Medulla oblongata (tissue), 1 donor: Measurements from ENCODE around the gene CACNA1H.
"Not testable (repeated sequence)": the region's sequence is repeated elsewhere in the genome, so short reads cannot be mapped to it uniquely, and the experiment has no call there.

ENCODE experiments used
- DNase-seq: peaks from one replicate; pipeline ENCODE4 v3.0.0-alpha.2; 2015; ENCODE audit errors: extremely low spot score

The CACNA1H gene

DNA sequence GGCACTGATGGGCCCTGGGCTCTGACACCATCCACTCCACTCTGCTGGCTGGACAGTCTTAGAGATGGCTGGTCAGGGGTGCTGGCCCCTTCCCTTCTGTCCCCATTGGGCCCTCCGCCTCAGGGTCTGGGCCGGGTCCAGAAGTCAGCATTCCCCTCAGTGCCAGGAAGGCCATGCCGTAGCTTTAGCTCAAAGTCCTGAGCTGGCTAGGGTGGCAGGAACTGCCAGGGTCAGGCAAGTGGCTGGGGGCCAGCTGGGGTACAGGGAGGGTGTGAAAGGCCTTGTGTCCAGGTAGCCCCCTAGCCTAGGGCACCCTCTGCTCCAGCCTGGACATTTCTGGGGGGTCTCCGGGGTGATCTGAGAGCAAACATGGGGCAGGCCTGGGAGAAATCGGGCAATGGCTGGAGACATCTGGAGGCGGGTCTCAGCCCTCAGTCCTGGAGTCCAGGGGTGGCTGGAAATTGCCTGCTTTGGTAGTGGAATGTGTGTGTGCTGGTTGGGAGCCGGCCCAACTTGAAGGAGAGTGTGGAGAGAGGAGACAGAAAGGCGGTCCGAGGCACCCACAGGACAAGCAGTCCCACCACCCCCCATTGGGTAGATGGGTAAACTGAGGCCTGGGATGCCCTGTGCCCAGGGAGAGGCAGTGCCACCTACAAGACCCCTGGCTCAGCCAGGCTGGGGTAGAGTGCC, 39.6 kb downstream of the CACNA1H start:
- DNase-seq: no peak

DNA sequence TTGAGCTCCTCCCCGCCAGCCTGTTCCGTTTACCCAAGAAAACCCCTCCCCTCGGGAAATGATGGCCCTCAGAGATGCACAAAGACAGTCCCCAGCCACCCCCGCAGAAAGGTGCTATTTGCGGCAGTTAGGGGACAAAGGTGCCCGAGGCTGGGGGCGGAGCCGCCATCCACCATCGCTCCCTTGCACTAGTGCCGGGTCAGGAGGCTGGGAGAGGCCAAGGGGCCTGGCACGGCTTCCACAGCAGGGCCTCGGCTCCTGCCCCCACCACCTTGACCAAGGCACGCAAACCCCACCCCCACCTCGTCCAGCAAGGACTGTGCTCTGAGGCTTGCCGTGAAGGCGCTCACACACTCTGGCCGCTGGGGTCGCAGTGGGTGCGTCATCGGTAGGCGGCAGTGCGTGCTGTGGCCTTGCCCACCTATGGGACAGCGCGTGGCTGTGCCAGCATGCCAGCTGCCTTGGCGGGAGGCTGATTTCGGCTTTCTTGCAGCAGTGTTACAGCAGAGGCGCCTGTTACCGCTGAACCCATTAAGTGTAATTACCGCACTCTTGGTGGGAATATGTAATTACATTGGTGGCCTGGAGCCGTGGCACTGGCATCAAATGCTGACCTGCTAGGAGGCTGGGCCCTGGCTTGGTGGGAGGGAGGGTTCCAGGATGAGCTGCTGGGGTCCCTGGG, 40.4 kb downstream of the CACNA1H start:
- DNase-seq: no peak

DNA sequence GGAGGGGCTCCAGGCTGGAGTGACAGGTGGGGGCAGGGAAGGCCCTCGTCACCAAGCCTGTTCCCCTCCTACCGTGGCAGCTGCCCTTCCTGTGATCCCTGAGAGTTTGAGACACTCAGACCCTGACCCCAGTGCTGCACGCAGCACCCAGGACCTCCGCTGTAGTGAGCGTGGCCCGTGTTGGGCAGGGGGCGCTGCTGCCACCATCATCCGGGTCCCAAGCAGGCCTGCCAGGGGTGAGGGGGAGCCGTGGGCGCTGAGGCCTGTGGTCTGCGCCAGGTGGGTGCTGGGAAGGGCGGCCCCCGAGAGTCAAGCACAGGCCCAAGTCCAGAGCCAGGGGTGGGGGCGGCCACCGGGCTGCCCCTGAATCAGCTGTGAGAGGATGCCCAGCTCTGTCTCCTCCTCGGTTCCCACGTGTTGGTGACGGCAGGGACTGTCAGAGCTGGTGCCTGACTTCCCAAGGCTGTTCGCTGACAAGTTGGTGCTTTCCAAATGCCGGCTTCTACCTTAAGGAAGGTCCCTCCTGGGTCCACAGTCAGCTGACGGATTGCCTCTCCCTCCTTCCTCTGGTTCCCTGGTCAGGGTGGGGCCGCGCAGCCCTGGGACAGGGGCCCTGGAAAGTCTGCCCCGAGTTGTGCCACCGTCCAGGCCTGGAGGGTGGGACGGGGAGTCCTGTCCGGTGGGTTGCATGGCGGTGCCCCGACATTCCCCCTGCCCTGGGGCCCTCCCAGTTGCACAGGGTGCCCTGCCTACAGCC, 41.1 kb downstream of the CACNA1H start:
- no peak for DNase-seq

DNA sequence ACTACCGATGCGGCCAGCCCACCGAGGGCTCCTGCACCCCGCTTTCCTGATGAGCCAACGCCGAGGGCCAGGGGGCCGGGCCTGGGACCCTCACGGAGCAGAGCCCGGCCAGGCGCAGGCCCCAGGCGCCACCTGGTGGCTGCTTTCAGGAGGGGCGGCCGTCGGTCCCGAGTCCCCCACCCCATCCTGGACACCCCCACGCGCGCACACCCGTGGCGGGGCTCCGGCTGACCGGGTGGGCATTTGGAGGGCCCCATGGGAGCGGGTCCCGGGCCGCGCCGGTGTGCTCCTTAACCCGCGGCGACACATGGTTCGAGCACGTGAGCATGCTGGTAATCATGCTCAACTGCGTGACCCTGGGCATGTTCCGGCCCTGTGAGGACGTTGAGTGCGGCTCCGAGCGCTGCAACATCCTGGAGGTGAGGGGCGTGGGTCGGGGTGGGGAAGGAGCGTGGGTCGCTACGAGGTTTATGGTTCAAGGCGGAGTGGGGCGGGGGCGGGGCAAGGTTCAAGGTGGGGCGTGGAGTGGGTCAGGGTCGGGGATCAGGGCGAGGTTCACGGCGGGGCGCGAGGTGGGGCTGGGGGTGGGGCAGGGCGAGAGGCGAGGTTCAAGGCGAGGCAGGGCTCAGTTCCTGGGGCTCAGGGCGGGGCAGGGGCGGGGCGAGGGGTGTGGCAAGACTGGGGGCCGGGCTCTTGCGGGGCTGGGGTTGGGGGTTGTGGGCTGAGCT, 41.9 kb downstream of the CACNA1H start:
- DNase-seq: no peak

DNA sequence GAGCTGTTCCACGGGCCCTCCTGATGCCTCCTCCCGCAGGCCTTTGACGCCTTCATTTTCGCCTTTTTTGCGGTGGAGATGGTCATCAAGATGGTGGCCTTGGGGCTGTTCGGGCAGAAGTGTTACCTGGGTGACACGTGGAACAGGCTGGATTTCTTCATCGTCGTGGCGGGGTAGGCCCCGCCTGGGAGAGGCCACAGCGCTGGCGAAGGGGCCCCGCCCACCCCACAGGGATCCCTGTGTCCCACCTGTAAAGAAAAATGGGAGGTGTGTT, 42.4 kb downstream of the CACNA1H start:
- DNase-seq: no peak

DNA sequence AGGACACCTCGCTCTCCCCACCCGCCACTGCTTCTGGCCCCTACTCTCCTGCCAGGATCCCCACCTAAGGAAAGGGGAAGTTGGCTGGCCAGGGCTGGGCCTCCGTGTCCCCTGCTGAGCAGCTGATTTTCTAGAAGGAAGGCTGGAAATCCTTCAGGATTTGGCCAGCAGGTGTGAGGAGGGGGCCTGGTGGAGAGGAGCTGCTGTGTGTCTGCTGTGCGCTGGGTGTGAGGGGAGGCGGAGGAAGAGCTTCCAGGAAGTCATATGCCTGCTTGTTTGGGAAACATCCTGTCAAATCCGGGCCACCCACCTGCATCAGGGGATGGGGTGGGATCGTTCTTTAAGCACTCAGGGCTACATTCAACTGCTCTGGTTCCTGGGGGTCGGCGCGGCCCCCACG, 43.6 kb downstream of the CACNA1H start:
- DNase-seq: no peak

DNA sequence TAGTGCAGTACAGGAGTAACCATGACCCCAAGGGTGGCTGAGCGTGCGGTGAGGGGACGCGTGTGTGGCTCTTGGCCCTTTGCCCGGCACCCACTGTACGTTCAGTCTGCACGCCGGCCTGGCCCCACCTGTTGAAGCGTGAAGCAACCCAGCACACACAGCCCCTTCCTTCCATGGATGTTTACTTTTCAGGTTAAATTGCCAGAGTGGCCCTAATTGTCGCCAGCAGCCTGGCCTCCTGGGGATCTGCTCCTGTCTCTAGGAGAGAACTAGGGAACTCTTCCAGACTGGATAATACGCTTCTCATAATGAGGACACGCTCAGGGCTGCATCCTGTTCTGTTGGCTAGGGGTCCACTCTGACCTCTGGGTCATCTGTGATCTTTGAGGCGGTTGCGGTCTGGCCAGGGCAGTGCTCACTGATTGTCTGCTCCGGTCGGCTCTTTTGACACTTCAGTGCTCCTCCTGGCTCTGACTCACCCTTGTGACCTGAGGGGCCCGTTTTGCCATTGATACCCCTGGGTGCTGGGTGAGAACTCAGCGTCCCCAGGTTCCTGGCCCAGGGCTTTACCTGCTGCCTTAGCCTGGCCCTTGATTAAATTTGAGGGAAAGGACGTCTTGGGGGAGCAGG, 44.4 kb downstream of the CACNA1H start:
- DNase-seq: no peak

DNA sequence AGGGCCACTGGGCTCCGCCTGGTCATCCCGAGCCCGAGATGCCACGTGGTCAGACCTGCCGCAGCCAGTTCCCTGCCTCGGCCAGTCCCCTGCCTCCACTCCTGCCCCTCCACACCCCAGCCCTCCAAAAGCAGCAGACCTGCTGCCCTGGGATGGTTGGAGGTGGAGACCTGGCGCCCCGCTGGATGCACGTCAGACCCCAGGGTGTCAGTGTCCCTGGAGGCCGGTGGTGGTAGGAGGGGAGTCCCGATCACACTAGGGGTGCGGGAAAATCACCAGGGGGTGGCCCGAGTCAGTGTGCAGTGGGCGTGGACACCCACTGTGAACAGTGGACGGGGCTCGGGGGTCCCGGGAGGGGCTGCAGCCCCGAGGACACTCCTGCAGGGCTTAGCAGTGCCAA, 45.3 kb downstream of the CACNA1H start:
- DNase-seq: no peak

DNA sequence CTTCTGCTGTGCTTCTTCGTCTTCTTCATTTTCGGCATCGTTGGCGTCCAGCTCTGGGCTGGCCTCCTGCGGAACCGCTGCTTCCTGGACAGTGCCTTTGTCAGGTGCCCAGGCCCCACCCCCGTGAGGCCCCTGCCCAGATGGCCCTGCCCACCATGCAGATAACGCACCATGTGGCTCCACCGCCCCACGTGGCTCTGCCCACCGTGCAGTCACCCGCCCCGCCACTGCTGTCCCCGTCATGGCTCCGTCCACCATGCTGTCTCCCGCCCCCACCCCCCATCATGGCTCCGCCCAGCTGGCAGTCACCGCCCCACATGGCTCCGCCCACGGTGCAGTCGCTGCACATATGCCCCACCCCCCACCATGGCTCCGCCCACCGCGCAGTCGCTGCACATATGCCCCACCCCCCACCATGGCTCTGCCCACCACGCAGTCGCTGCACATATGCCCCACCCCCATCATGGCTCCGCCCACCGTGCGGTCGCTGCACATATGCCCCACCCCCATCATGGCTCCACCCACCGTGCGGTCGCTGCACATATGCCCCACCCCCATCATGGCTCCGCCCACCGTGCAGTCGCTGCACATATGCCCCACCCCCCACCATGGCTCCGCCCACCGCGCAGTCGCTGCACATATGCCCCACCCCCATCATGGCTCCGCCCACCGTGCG, 45.9 kb downstream of the CACNA1H start:
- DNase-seq: not testable (repeated sequence)

DNA sequence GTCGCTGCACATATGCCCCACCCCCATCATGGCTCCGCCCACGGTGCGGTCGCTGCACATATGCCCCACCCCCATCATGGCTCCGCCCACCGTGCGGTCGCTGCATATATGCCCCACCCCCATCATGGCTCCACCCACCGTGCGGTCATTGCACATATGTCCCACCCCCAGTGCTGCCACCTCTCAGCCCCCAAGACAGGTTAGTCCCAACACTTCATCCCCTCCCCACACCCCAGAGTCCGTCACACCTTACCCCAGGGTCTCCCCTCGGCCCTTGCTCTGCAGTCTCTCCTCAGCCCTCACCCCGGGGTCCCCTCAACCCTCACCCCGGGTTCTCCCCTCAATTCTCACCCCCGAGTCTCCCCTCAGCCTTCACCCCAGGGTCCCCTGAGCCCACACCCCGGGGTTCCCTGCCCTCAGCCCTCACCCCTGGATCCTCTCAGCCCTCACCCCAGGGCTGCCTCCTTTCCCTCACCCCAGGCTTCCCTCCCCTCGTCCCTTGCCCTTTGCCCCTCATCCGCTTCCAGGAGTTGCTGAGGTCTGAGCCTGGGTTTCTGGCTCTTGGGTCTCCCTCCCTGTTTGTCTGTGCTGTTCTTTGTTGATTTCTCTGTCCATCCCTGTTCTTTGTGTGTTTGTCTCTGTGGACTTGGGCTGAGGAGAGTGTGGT, 46.6 kb downstream of the CACNA1H start:
- DNase-seq: no peak

DNA sequence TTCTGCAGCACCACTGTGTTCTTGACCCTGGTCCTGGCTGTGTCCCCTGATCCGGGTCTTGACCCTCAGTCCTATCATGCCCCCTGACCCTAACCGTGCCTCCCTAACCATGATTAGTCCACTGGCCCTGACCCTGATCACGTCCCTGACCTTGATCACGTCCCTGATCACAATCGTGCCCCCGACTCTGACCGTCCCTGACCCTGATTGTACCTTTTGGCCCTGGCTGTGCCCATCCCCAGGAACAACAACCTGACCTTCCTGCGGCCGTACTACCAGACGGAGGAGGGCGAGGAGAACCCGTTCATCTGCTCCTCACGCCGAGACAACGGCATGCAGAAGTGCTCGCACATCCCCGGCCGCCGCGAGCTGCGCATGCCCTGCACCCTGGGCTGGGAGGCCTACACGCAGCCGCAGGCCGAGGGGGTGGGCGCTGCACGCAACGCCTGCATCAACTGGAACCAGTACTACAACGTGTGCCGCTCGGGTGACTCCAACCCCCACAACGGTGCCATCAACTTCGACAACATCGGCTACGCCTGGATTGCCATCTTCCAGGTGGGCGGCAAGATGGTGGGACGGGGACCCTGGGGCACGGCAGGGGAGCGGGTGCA, 47.2 kb downstream of the CACNA1H start:
- no peak for DNase-seq

DNA sequence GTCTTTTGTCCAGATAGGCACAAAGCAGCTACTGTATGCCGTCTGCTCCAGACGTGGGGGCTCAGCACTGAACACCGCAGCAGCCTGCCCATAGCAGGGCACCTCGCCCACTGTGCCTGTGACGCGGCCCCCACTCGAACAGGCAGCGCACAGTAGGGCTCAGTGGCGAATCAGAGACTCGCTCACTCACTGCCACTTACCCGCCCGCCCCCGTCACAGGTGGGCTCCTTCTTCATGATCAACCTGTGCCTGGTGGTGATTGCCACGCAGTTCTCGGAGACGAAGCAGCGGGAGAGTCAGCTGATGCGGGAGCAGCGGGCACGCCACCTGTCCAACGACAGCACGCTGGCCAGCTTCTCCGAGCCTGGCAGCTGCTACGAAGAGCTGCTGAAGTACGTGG, 48.5 kb downstream of the CACNA1H start:
- DNase-seq: no peak

DNA sequence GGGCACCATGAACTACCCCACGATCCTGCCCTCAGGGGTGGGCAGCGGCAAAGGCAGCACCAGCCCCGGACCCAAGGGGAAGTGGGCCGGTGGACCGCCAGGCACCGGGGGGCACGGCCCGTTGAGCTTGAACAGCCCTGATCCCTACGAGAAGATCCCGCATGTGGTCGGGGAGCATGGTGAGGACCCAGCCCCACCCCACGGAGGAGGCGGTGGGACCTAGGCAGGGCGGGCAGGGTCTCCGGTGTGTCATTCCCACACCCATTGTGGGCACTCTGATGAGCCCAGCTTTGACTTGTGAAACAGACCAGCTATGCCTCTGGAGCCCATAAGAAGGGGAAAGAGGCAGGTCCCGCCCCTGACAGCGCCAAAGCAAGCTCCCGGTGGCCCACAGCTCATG, 49.4 kb downstream of the CACNA1H start:
- DNase-seq: no peak

DNA sequence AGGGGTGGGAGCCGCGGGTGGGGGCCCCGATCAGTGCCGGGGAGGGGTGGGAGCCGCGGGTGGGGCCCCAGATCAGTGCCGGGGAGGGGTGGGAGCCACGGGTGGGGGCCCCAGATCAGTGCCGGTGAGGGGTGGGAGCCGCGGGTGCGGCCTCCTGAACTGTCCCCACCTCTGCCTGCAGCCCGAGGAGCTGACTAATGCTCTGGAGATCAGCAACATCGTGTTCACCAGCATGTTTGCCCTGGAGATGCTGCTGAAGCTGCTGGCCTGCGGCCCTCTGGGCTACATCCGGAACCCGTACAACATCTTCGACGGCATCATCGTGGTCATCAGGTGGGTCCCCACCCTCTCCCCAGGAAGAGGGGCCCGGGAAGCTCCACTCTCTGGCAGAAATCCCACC, 52.0 kb downstream of the CACNA1H start:
- no peak for DNase-seq

DNA sequence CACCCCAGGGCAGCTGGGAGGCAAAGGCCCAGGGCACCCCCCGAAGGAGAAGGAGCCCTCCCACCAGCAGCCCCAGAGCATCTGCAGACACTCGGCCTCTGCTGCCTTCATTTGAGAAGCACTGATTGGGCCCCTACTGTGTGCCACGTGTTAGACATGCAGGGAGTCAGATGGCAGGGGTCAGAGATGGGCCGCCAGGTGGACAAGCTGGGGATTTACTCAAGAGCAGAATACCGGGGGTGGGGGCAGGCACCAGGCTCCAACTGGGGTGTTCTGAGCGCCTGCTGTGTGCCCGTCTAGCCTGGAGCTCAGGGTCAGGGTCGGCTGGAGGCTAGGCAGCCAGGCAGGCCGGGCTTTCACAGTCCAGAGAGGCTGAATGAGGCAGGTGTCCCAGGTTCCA, 53.4 kb downstream of the CACNA1H start:
- no peak for DNase-seq

DNA sequence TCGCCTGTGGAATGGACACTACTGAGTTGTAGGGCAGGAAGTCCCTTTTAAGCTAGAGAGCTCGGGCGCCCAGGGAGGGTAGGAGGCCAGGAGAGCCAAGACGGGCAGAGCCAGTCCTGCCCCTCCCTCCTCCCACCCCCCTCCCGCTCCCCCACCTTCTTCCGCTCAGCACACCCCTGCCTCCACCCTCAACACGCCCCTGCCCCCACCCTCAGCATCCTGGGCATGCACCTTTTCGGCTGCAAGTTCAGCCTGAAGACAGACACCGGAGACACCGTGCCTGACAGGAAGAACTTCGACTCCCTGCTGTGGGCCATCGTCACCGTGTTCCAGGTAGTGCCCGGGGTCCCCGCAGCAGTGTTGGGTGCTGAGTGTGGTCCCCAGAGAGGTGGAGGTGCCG, 53.9 kb downstream of the CACNA1H start:
- DNase-seq: no peak

DNA sequence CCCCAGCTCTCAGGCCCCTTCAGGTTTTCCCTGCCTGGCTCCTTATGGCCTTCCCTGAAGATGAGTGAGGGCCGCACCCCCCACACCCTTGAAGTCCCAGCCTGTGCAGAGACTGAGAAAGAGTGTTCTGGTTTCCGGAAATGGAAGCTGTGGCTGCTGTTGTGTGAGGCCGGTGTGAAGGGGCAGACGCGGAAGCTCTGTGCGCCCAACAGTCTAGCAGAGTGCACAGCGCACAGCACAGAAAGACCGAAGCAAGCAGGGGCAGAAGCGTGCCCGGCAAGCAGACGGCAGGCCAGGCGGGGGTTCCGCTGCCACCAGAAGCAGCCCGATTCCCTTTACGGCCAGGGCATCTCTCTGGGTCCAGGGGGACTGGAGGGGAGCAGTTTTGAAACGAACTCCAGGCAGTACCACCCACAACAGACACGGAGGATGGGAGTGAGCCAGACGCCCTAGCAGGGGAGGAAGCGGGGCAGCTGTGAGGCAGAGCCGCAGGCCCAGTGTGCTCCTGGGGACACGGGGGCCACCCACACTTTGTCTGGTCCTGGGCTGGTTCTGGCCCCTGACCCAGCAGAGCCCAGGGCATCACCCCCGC, 55.4 kb downstream of the CACNA1H start:
- no peak for DNase-seq

DNA sequence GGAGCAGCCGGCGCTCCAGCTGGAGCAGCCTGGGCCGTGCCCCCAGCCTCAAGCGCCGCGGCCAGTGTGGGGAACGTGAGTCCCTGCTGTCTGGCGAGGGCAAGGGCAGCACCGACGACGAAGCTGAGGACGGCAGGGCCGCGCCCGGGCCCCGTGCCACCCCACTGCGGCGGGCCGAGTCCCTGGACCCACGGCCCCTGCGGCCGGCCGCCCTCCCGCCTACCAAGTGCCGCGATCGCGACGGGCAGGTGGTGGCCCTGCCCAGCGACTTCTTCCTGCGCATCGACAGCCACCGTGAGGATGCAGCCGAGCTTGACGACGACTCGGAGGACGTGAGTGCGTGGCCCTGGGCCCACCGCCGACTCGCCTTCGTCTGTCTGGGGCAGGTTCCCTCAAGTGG, 56.2 kb downstream of the CACNA1H start:
- DNase-seq: no peak

DNA sequence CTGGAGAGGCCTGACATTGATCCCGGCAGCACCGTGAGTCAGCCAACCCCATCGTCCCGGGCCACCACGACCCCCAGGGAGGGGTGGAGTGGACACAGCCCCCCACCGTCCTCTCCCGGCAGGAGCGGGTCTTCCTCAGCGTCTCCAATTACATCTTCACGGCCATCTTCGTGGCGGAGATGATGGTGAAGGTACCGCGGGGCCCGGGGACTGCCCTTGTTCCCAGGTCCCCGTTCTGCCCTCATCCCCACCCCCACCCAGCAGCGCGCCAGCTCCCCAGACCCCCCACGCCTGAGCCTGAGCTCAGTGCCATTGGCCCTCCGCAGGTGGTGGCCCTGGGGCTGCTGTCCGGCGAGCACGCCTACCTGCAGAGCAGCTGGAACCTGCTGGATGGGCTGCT, 57.6 kb downstream of the CACNA1H start:
- DNase-seq: no peak
